ENCODE measurements around the gene DNM2.
"Not testable (repeated sequence)": the region's sequence is repeated elsewhere in the genome, so short reads cannot be mapped to it uniquely, and the experiment has no call there.

Gene DNM2

GRCh38 chr19:10817291-10818038, 99.6 kb downstream of the DNM2 start:
- no peak for DNase-seq

GRCh38 chr19:10818301-10819123, 100.6 kb downstream of the DNM2 start:
- DNase-seq = no peak

- DNase-seq = no peak
These were observed 101.5 kb downstream of the DNM2 start for GRCh38 chr19:10819124-10820060.

- DNase-seq = no peak
These were observed 102.3 kb downstream of the DNM2 start for GRCh38 chr19:10820173-10820572.

- no peak for DNase-seq
These were observed 105.8 kb downstream of the DNM2 start for GRCh38 chr19:10823690-10824089.

- DNase-seq = no peak
These were observed 108.4 kb downstream of the DNM2 start for GRCh38 chr19:10826231-10826630.

- no peak for DNase-seq
These were observed 109.0 kb downstream of the DNM2 start for GRCh38 chr19:10826846-10827245.

GRCh38 chr19:10828981-10829821, 111.3 kb downstream of the DNM2 start:
- no peak for DNase-seq

- DNase-seq = no peak
These were observed 112.1 kb downstream of the DNM2 start for GRCh38 chr19:10829967-10830366.

- no peak for DNase-seq
These were observed 112.5 kb downstream of the DNM2 start for GRCh38 chr19:10830370-10830769.

- no peak for DNase-seq
These were observed 113.3 kb downstream of the DNM2 start for GRCh38 chr19:10830931-10831779.

GRCh38 chr19:10831987-10832938, 114.4 kb downstream of the DNM2 start:
- DNase-seq = no peak

- no peak for DNase-seq
These were observed 115.0 kb downstream of the DNM2 start for GRCh38 chr19:10832939-10833296.

- peak in 1 of 2 experiments; percentile 49 for DNase-seq
These were observed 117.3 kb downstream of the DNM2 start for GRCh38 chr19:10835089-10835753.

- peak; percentile 99 for DNase-seq
These were observed 118.0 kb downstream of the DNM2 start, which contains the start of gene TMED1 for GRCh38 chr19:10835754-10836478. TSS of gene TMED1 (minus strand) at chr19:10836212. CDS start at chr19:10836191, 21 bp downstream.

- DNase-seq = peak in 1 of 2 experiments; percentile 95
These were observed 118.8 kb downstream of the DNM2 start for GRCh38 chr19:10836479-10837330.

GRCh38 chr19:10837649-10838048, 119.8 kb downstream of the DNM2 start:
- not testable (repeated sequence) for DNase-seq
